Bronchial epithelial cell (primary cell): ENCODE measurements around the gene CES3. TPM values are rescaled to one million over a fixed set of nuclear protein-coding genes. Genes with fewer than 3 reads are reported as not detected.
A peak's percentile ranks its signal among the peaks of the same experiment; 100 is the strongest.

Experiments
- DNase-seq: peaks from one replicate; pipeline ENCODE4 v3.0.0-alpha.2; 2010; ENCODE audit warnings: low read depth
- FAIRE-seq: peaks from 2 replicates; lab custom pipeline; 2011; peaks lifted over from hg19 to GRCh38; lab: Jason Lieb, UNC
- H3K27me3 ChIP-seq: 2 replicates; pipeline ENCODE4 v1.5.1; 2011; ENCODE audit warnings: low read length; ENCODE audit not compliant: control insufficient read depth, insufficient read depth
- H3K36me3 ChIP-seq: 2 replicates; pipeline ENCODE4 v1.5.1; 2011; ENCODE audit warnings: low read length; ENCODE audit not compliant: control insufficient read depth, insufficient read depth
- H3K4me3 ChIP-seq: 2 replicates; pipeline ENCODE4 v1.5.1; 2011; ENCODE audit warnings: mild to moderate bottlenecking, low read depth, low read length, control low read depth
- total RNA-seq: library from RNA; depleted of rRNA; stranded (reverse); fragments of >200 nt; gene quantifications from 2 replicates; pipeline ENCODE4 v1.2.1, GENCODE V29; 2014
- TF ChIP-seq, protein P1 (sequence below): IDR thresholded peaks from 2 replicates; pipeline ENCODE4 v1.5.1; 2011; ENCODE audit warnings: mild to moderate bottlenecking, moderate library complexity, low read length, control low read depth, inconsistent platforms; ENCODE audit not compliant: insufficient read depth, severe bottlenecking

The CES3 gene
- total RNA-seq, 1 donor from 2014 or later, result 1.6 TPM

DNA sequence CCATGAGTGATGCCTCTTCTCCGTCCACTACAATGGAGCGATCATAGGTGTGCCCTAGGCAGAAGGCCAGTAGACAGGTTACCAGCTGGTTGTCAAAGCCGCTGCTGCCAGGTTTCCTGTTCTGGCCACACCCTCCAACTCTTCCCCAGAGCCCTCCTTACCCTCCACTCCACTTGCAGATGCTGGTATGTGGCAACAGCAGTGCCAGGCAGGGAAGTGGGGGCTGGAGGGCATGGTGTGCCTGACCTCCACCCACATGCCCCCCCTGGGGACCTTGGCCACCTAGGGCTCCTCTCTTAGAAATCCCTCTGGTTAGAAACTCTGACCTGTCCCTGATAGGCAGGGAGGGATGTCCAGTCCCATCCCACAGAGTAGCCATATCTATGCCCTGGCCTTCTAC is 37.2 kb upstream of the CES3 start:
- H3K36me3 ChIP-seq, result no peaks in the 10 kb centered on the region

DNA sequence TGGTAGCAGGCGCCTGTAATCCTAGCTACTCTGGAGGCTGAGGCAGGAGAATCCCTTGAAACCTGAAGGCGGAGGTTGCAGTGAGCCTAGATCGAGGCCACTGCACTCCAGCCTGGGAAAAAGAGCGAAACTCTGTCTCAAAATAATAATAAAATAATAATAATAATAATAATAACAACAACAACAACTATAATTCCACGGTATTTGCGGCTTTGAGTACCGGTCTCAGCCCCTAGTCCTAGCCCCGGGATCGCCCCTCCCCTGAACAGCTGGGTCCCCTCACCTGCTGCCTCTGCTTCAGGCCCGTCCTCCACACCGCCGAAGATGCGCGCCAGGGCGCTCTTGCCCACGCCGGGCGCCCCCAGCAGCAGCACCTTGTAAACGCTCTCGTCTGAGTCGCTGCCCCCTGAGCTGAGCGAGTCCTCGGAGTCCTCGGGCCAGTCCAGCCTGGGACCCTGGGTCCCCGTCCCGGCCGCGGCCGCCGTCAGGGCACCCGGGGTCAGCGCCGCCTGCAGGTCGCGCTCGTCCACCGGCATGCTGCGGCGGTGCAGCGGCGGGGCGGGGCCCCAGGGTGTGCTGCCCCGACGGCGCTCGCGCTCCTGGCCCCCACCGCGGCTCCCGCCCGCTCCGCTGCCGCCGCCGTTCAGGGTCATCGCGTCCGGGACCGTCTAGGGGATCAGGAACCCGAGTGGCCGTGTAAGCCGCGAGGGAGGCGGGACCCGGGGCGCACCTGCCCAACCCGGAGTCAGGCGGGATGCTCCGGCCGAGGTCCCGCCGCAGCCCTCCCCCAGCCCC is 36.3 kb upstream of the CES3 start:
- Histone ChIP-seq H3K4me3 (peak overlapping the region; percentile 34), H3K27me3 (peaks cover under 1% of the 10 kb centered on the region), H3K36me3 (no peaks in the 10 kb centered on the region)
- no peak for DNase-seq
- TF ChIP-seq, protein P1, sequence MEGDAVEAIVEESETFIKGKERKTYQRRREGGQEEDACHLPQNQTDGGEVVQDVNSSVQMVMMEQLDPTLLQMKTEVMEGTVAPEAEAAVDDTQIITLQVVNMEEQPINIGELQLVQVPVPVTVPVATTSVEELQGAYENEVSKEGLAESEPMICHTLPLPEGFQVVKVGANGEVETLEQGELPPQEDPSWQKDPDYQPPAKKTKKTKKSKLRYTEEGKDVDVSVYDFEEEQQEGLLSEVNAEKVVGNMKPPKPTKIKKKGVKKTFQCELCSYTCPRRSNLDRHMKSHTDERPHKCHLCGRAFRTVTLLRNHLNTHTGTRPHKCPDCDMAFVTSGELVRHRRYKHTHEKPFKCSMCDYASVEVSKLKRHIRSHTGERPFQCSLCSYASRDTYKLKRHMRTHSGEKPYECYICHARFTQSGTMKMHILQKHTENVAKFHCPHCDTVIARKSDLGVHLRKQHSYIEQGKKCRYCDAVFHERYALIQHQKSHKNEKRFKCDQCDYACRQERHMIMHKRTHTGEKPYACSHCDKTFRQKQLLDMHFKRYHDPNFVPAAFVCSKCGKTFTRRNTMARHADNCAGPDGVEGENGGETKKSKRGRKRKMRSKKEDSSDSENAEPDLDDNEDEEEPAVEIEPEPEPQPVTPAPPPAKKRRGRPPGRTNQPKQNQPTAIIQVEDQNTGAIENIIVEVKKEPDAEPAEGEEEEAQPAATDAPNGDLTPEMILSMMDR, result peak; percentile 57
- no peak for FAIRE-seq

More for the DNA sequence above, 37.2 kb upstream of the CES3 start:
- no peak overlapping the region for H3K4me3 ChIP-seq
- FAIRE-seq, result no peak
- peaks cover 1% of the 10 kb centered on the region for H3K27me3 ChIP-seq
- TF ChIP-seq, protein P1, result no peak
- no peak for DNase-seq

DNA sequence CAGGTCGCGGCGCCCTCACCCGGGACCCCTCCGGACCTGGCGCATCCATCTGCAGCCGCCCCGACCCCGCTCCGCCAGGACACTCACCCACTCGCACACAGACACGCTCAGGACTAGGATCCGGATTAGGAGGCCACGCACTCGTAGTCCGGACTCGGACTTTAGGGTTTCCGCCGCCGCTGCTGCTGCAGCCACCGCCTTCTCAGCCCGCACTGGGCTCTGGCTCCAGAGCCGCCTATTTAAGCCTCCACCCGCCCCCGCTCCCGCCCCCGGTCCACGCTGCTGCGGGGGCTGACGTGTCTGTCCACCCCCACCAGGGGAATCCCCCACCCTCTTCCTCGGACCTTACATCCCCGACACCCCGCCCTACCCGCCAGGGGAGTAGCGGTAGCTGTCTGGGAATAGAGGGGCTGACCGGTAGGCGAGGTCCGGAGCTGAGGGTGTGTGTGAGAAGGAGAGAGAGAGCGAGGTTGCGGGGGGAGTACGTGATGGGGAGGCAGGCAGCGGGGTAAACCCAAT is 35.7 kb upstream of the CES3 start, which contains the start of gene RRAD:
TSS of gene RRAD (minus strand) at position 214 of the 519 bp plus-strand sequence. CDS start 356 bp downstream, outside the sequence.
- FAIRE-seq, result no peak
- Histone ChIP-seq H3K4me3 (peak within 1 kb of the TSS; percentile 34), H3K27me3 (no peaks in the 10 kb centered on the region), H3K36me3 (no peaks in the 10 kb centered on the region)
- DNase-seq, result no peak
- TF ChIP-seq, protein P1, result no peak

GRCh38 chr16:66926171-66926947 is 34.7 kb upstream of the CES3 start:
- no peaks in the 10 kb centered on the region for H3K27me3 ChIP-seq
- TF ChIP-seq, protein P1, result no peak
- no peak for DNase-seq
- FAIRE-seq, result no peak
- no peaks in the 10 kb centered on the region for H3K36me3 ChIP-seq
- H3K4me3 ChIP-seq, result no peak overlapping the region

DNA sequence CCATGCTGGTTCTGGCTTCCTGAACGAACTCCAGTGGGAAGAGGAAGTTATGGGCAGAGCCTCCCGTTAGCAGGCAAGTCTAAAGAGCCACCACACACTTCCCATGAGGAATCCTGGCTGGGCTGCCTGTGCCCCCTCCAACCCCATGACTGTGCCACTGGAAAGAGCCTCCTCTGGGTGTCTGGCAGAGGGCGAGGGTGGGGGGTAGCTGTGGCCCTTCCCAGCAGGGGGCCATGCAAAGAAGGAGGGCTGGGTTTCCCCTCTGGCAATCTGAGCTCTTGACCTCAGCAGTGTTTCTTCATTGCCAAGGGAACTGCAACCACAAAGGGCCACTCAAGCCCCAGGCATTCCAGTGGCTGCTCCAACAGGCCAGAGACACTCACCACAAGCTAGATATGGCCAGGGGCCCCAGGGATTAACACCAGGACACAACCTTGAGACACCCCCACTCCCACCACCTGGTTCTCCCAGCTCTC is 34.1 kb upstream of the CES3 start:
- Histone ChIP-seq H3K4me3 (no peak overlapping the region), H3K36me3 (no peaks in the 10 kb centered on the region), H3K27me3 (no peaks in the 10 kb centered on the region)
- FAIRE-seq (peak; percentile 18), DNase-seq (peak; percentile 67)
- TF ChIP-seq, protein P1, result no peak
